GM19438 (cell line): ENCODE measurements around the gene PPP1R9B.
A peak's percentile ranks its signal among the peaks of the same experiment; 100 is the strongest.

Source experiments
- ATAC-seq: cut with Tn5 transposase; IDR thresholded peaks from one replicate; pipeline ENCODE4 v1.9.1; 2021; ENCODE audit warnings: low read depth; ENCODE audit not compliant: unreplicated experiment

PPP1R9B gene, protein sequence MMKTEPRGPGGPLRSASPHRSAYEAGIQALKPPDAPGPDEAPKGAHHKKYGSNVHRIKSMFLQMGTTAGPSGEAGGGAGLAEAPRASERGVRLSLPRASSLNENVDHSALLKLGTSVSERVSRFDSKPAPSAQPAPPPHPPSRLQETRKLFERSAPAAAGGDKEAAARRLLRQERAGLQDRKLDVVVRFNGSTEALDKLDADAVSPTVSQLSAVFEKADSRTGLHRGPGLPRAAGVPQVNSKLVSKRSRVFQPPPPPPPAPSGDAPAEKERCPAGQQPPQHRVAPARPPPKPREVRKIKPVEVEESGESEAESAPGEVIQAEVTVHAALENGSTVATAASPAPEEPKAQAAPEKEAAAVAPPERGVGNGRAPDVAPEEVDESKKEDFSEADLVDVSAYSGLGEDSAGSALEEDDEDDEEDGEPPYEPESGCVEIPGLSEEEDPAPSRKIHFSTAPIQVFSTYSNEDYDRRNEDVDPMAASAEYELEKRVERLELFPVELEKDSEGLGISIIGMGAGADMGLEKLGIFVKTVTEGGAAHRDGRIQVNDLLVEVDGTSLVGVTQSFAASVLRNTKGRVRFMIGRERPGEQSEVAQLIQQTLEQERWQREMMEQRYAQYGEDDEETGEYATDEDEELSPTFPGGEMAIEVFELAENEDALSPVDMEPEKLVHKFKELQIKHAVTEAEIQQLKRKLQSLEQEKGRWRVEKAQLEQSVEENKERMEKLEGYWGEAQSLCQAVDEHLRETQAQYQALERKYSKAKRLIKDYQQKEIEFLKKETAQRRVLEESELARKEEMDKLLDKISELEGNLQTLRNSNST

DNA sequence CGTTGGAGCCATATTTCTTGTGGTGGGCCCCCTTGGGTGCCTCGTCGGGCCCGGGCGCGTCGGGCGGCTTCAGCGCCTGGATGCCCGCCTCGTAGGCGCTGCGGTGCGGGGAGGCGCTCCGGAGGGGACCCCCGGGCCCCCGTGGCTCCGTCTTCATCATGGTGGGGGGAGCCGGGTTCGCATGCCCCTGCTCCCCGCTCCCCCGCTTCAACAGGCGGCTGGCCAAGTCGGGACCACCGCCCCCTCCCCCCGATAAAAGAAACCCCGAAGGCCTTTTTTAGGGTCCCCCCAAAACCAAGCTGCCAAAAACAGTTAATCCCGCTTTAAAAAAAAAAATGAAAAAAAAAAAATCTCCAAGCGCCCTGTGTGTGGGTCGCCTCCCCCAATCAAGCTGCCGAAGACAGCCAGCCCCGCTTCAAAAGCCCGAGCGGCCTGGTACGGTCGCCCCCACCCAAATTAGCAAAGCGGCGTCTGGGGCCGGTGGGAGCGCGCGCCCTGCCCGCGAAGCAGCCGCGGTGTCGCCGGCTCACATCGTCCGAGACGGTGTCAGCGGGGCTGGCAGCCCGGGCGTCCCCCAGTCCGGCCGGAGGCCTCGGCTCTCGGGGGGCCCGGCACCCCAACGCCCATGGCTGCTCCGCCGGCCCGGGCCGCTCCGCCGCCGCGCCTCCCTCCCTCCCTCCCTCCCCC is at the start of gene PPP1R9B:
TSS of gene PPP1R9B (minus strand) at position 324 of the 687 bp plus-strand sequence. CDS start at position 160, 164 bp downstream.
- ATAC-seq = no peak

DNA sequence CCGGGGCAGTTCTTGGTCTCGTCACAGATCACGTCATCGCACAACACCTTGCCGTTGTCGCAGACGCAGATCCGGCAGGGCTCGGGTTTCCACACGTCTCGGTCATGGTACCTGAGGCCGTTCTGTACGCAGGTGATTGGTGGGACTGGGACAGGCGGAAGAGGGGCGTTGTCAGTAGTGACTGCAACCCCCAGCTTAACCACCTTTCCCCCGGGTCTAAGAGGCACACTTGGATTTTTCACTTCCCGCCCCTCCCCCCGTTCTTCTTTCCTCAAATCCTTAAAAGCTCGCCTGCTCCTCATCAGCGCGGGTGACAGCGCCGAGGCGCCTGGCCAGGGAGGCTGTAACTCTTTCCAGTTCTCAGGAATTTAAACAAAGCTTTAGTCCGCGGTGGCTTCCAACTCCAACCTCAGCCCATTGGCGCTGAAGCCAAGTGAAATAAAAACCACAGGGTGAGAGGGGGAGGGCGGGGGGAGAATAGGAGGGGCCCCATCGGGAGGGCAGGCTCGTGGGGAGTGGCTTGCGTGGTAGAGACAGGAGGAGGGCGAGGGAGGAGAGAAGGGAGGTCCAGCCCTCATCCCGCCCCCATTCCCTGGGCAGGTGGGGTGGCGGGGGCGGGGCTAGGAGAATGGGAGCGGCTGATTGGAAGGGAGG is 49.5 kb upstream of the PPP1R9B start:
- ATAC-seq = peak; percentile 38

GRCh38 chr17:50199211-50199802 is 48.8 kb upstream of the PPP1R9B start:
- no peak for ATAC-seq

DNA sequence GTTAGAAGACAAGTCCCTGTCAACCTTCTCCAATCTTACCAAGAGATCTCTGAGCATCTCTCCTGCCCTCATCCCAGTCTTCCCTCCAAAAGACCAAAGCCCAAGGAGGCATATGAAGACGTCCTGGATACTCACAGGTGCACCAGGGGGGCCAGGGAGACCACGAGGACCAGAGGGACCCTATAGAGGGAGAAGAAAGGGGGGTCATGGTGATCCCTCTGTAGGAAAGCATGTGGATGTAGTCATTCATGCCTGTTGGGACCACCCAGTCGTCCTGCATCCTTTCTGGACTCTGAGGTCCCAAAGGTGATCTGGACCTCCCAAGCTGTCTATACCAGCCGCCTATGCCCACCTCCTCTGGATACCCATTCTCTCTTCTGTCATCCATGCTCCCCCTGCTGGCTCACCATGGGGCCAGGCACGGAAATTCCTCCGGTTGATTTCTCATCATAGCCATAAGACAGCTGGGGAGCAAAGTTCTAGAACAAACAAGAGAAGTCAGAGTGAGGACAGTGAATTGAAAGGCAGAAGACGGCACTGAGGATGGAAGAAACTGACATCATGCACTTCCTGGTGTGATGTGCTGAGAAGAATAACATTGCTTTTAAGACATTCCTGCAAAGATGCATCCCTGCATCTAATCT is 47.7 kb upstream of the PPP1R9B start:
- ATAC-seq = no peak

DNA sequence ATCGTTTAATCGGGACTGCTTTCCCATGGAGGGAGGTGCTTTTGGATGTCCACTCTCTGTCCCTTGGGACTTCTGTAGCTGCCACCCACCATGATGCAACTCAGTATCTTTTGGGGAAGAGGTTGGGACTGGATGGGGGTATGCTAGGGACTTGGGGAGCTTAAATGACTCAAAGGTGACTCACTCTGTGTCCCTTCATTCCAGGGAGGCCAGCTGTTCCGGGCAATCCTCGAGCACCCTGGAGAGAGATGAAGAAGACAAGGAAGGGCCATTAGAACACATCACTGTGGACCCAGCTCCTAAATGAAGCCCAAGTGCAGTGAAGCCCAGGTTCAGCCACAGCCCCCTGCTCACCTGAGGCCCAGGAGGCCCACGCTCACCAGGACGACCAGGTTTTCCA is 46.3 kb upstream of the PPP1R9B start:
- no peak for ATAC-seq

GRCh38 chr17:50196036-50196435 is 45.6 kb upstream of the PPP1R9B start:
- no peak for ATAC-seq

DNA sequence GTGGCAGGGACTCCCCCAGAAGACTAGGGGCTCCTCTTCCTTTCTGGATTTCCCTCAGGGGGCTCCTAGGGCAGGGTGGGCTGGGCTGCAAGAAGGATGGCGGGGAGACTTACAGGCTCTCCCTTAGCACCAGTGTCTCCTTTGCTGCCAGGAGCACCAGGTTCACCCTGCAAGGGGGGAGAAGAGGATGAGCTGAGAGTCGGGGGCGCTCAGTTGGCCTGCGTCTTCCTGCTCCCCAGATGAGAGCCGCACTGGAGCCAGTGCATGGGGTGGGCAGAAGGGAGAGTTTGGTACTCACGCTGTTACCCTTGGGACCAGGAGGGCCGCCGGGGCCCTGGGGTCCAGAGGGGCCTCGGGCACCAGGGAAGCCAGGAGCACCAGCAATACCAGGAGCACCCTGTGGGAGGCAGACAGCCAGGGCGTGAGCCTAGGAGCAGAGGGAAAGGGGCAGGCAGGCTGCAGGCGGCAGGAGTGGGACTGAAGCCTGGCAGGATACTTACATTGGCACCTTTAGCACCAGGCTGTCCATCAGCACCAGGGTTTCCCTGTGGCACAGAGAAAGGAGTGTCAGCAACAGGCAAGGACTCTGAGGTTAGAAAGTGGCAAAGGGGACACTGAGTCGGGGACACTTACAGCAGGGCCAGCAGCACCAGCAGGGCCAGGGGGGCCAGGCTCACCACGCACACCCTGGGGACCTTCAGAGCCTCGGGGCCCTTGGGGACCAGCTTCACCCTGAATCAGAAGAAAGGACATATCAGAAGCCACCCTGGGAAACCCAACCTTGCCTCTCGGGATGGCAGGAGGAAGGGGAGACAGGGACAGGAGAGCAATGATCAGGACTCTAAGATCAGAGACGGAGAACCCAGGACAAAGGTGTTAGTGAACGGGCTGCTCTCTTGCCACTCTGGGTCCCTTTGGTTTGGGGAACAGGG is 44.7 kb upstream of the PPP1R9B start:
- no peak for ATAC-seq

DNA sequence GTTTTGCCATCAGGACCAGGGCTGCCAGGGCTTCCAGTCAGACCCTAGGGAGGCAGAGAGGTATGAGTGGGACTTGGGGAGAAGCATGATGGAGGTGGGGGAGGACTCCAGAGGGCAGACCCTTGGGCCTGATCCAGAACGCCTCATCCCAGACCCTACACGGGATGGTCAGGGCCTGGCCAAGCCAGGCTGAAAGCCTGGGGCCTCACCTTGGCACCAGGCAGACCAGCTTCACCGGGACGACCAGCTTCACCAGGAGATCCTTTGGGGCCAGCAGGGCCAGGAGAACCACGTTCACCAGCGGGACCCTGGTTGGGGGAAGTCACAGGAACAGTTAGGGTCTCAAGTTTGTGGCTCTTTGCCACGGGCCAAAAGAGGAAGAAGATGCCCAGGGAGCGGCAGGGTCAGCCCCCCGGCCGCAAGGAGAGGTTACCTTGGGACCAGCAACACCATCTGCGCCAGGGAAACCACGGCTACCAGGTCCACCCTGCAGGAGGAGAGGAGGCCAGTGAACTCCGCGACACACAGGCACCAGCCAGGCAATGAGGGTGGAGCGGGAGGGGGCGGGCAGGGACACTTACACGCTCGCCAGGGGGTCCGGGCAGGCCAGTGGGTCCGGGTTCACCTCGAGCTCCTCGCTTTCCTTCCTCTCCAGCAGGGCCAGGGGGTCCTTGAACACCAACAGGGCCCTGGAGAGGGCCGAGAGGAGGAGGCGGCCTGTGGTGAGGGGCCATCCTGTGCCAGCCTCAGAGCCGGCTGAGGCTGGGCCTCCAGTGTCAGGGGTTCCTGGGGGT is 43.9 kb upstream of the PPP1R9B start:
- no peak for ATAC-seq

- no peak for ATAC-seq
Measured at GRCh38 chr17:50192618-50193291, 42.3 kb upstream of the PPP1R9B start.

DNA sequence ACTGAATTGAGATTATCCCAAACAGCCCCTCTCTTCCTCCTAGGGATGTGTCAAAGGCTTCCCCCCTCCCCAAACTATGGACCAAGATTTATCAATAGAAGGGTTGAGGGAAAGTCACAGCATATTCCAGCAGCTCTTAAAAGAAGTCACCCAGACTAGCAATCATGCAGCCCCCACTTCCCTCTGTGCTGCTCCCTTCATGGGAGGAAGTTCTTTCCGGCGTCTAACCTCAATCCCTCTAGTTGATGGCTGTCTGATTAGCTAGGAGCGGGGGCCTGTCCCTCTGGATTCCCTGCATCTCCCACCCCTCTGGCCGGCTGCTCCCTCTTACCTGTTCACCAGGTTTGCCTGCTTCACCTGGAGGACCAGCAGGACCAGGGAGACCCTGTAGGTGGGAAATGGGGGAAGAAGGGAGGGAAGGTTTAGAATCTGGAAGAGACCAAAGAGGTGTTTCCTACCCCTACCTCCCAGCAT is 41.7 kb upstream of the PPP1R9B start:
- no peak for ATAC-seq

DNA sequence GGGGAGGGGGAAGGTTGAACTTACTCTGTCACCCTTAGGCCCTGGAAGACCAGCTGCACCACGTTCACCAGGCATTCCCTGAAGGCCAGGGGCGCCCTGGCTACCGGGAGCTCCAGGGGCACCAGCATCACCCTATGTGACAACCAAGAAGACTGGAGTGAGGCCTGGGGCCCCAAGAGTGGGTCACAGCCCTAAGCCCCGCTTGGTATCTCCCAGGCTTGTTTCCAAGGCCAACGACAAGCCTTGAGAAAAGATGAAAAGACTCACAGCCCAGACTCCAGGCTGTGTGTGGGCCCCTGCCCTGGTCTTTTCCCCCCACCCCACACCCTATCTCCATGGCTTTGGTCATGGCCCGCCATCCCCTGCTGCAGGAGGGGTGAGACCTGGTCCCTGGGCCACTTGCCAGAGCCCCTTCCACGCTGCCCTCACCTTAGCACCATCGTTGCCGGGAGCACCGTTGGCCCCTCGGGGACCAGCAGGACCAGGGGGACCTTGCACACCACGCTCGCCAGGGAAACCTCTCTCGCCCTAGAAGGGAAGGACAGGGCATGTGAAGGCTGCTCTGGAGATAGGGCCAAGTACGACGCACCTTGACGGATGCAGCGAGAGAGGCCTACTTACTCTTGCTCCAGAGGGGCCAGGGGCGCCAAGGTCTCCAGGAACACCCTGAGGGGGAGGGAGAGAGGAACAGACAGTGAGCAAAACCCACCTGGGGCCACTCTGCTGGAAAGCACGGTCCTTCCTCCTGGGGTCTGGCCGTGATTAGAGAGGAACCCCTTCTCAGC is 41.1 kb upstream of the PPP1R9B start:
- no peak for ATAC-seq

GRCh38 chr17:50190603-50191358 is 40.3 kb upstream of the PPP1R9B start:
- ATAC-seq = no peak

- ATAC-seq = no peak
Measured at GRCh38 chr17:50190293-50190602, 39.8 kb upstream of the PPP1R9B start.

DNA sequence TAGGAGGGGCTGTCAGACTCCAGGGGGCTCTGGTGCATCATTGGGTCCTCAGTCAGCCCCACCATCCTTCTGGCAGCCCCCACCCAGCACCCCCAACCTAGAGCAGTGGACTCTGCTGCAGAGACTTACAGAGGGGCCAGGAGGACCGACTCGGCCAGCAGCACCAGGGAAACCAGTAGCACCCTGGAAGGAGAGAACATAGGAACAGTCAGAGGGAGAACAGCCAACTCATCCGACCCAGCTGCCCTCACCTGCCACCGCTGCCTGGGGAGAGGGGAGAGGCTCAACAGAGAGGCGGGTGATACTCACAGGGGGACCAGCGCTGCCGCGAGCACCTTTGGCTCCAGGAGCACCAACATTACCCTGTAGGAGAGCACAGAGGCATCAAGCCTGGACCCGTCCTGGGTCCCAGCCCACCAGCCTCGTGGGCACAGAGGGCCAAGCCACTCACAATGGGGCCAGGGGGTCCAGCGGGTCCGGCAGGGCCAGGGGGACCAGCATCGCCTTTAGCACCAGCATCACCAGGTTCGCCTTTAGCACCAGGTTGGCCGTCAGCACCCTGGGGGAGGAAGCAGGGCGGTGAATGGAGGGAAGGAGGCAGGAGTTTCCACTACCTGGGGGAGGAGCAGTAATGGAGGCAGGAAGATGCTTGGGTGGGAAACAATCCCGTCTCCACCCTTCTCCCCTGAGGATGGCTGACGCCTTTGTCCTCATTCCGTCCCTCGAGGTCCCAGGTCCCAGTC is 39.2 kb upstream of the PPP1R9B start:
- no peak for ATAC-seq

GRCh38 chr17:50188921-50189549 is 38.6 kb upstream of the PPP1R9B start:
- ATAC-seq = no peak
